Ishikawa (cell line): Measurements from ENCODE around the gene GALR2.

Experiments
- CEBPB ChIP-seq: IDR thresholded peaks from 2 replicates; pipeline ENCODE4 v1.6.1; 2012
- CREB1 ChIP-seq: IDR thresholded peaks from 2 replicates; pipeline ENCODE4 v1.6.1; 2012; ENCODE audit warnings: low read depth
- EGR1 ChIP-seq: IDR thresholded peaks from 2 replicates; pipeline ENCODE4 v1.6.1; 2012
- EP300 ChIP-seq: IDR thresholded peaks from 2 replicates; pipeline ENCODE4 v1.6.1; 2012; ENCODE audit warnings: borderline replicate concordance
- FOXM1 ChIP-seq: IDR thresholded peaks from 2 replicates; pipeline ENCODE4 v1.6.1; 2012; ENCODE audit warnings: low read depth, borderline replicate concordance
- MAX ChIP-seq: IDR thresholded peaks from 2 replicates; pipeline ENCODE4 v1.6.1; 2012
- NFIC ChIP-seq: IDR thresholded peaks from 2 replicates; pipeline ENCODE4 v1.6.1; 2012
- RAD21 ChIP-seq: IDR thresholded peaks from 2 replicates; pipeline ENCODE4 v1.6.1; 2012; ENCODE audit warnings: low read depth
- REST ChIP-seq: IDR thresholded peaks from 2 replicates; pipeline ENCODE4 v1.6.1; 2012; ENCODE audit warnings: low read depth, mild to moderate bottlenecking
- TAF1 ChIP-seq: IDR thresholded peaks from 2 replicates; pipeline ENCODE4 v1.6.1; 2012; ENCODE audit warnings: low read depth, mild to moderate bottlenecking
- TCF12 ChIP-seq: IDR thresholded peaks from 2 replicates; pipeline ENCODE4 v1.6.1; 2012; ENCODE audit warnings: low read depth
- TEAD4 ChIP-seq: IDR thresholded peaks from 2 replicates; pipeline ENCODE4 v1.6.1; 2012
- USF1 ChIP-seq: IDR thresholded peaks from 2 replicates; pipeline ENCODE4 v1.6.1; 2012
- YY1 ChIP-seq: IDR thresholded peaks from 2 replicates; pipeline ENCODE4 v1.6.1; 2012; ENCODE audit warnings: low read depth
- ZBTB7A ChIP-seq: IDR thresholded peaks from 2 replicates; pipeline ENCODE4 v1.6.1; 2012; ENCODE audit warnings: low read depth

GALR2 gene

GRCh38 chr17:76123191-76123499, 48.6 kb downstream of the GALR2 start:
- TF ChIP-seq FOXM1, result no peak
- no peak for TF ChIP-seq NFIC
- no peak for TF ChIP-seq REST
- TF ChIP-seq EP300, result no peak
- TF ChIP-seq ZBTB7A, result no peak

GRCh38 chr17:76123749-76124581, 49.4 kb downstream of the GALR2 start:
- TF ChIP-seq RAD21 (peak; percentile 31; the same call in 1 of the 2 replicates), MAX (no peak), TEAD4 (no peak)

- no peak for TF ChIP-seq REST
- no peak for TF ChIP-seq FOXM1
- TF ChIP-seq USF1, result no peak
- TF ChIP-seq ZBTB7A, result no peak
Observed at GRCh38 chr17:76124582-76125390, 50.2 kb downstream of the GALR2 start.

- TF ChIP-seq TAF1, result no peak
- no peak for TF ChIP-seq RAD21
- TF ChIP-seq REST, result no peak
- no peak for TF ChIP-seq MAX
- no peak for TF ChIP-seq EP300
- TF ChIP-seq USF1, result no peak
- no peak for TF ChIP-seq CREB1
- TF ChIP-seq CEBPB, result no peak
- TF ChIP-seq NFIC, result no peak
- TF ChIP-seq YY1, result no peak
- TF ChIP-seq TEAD4, result no peak
- no peak for TF ChIP-seq TCF12
- no peak for TF ChIP-seq EGR1
- TF ChIP-seq FOXM1, result no peak
- TF ChIP-seq ZBTB7A, result no peak
Observed at GRCh38 chr17:76125391-76125675, 50.8 kb downstream of the GALR2 start.

GRCh38 chr17:76125922-76126321, 51.3 kb downstream of the GALR2 start:
- TF ChIP-seq RAD21, result no peak
- TF ChIP-seq TAF1, result no peak
- TF ChIP-seq REST, result no peak
- no peak for TF ChIP-seq USF1
